ENCODE measurements around the gene CEP112. TPM values are rescaled to one million over a fixed set of nuclear protein-coding genes. Genes with fewer than 3 reads are reported as not detected.

CEP112 gene
- total RNA-seq, 1 donor from 2014 or later: 9.7 TPM

- no peak overlapping the region for H3K4me3 Mint-ChIP-seq
- H3K9me3 ChIP-seq (ENCODE audit: low read depth): no peaks in the 10 kb centered on the region
- H3K27me3 ChIP-seq: no peaks in the 10 kb centered on the region
- no peaks in the 10 kb centered on the region for H3K27me3 Mint-ChIP-seq (ENCODE audit: insufficient read depth, low read depth)
- no peak for DNase-seq (ENCODE audit: low spot score)
- no peaks in the 10 kb centered on the region for H3K79me2 ChIP-seq (ENCODE audit: low read depth)
- no peak overlapping the region for H3K27ac Mint-ChIP-seq
- no peak overlapping the region for H2AFZ ChIP-seq (replicated peaks)
- H3K27ac ChIP-seq: no peak overlapping the region
- no peaks in the 10 kb centered on the region for H4K20me1 ChIP-seq (ENCODE audit: low read depth)
- H3F3A ChIP-seq (ENCODE audit: low read depth): no peaks in the 10 kb centered on the region
- no peak overlapping the region for H3K4me3 ChIP-seq
- no peaks in the 10 kb centered on the region for H3K4me1 Mint-ChIP-seq
- no peak overlapping the region for H3K9ac ChIP-seq
- no peaks in the 10 kb centered on the region for H3K36me3 ChIP-seq
- no peaks in the 10 kb centered on the region for H3K4me1 ChIP-seq
- no peak for TF ChIP-seq EZH2phosphoT487 (IDR thresholded peaks at IDR 0.05)
- no peak for TF ChIP-seq EZH2 (IDR thresholded peaks at IDR 0.05)
- no peak for TF ChIP-seq CTCF (IDR thresholded peaks at IDR 0.05)
- no peak overlapping the region for H3K4me2 ChIP-seq
- H3K36me3 Mint-ChIP-seq: peaks cover 45% of the 10 kb centered on the region
- peaks cover 24% of the 10 kb centered on the region for H3K9me3 Mint-ChIP-seq
Observed at GRCh38 chr17:66089764-66090163, 102.2 kb downstream of the CEP112 start.

- Histone ChIP-seq H3K27ac (no peak overlapping the region), H3K4me3 (no peak overlapping the region), H3K4me1 (no peaks in the 10 kb centered on the region), H3K4me2 (no peak overlapping the region), H3K79me2 (ENCODE audit: low read depth) (no peaks in the 10 kb centered on the region), H4K20me1 (ENCODE audit: low read depth) (no peaks in the 10 kb centered on the region), H3F3A (ENCODE audit: low read depth) (no peaks in the 10 kb centered on the region), H3K27me3 (no peaks in the 10 kb centered on the region), H2AFZ (replicated peaks) (no peak overlapping the region), H3K9me3 (ENCODE audit: low read depth) (peaks cover 3% of the 10 kb centered on the region), H3K36me3 (no peaks in the 10 kb centered on the region), H3K9ac (no peak overlapping the region)
- Mint-ChIP-seq H3K4me1 (no peaks in the 10 kb centered on the region), H3K9me3 (peaks cover 28% of the 10 kb centered on the region), H3K27ac (no peak overlapping the region), H3K27me3 (ENCODE audit: insufficient read depth, low read depth) (no peaks in the 10 kb centered on the region), H3K36me3 (peaks cover 41% of the 10 kb centered on the region), H3K4me3 (no peak overlapping the region)
- DNase-seq (ENCODE audit: low spot score): no peak
- TF ChIP-seq EZH2phosphoT487 (IDR thresholded peaks at IDR 0.05): no peak
- TF ChIP-seq EZH2 (IDR thresholded peaks at IDR 0.05): no peak
- no peak for TF ChIP-seq CTCF (IDR thresholded peaks at IDR 0.05)
Observed at GRCh38 chr17:66088173-66088572, 103.8 kb downstream of the CEP112 start.

- Mint-ChIP-seq H3K27me3 (ENCODE audit: insufficient read depth, low read depth) (no peaks in the 10 kb centered on the region), H3K9me3 (peaks cover 26% of the 10 kb centered on the region), H3K4me1 (no peaks in the 10 kb centered on the region), H3K4me3 (no peak overlapping the region), H3K36me3 (peaks cover 41% of the 10 kb centered on the region), H3K27ac (no peak overlapping the region)
- no peaks in the 10 kb centered on the region for H3K79me2 ChIP-seq (ENCODE audit: low read depth)
- H3F3A ChIP-seq (ENCODE audit: low read depth): no peaks in the 10 kb centered on the region
- H3K9me3 ChIP-seq (ENCODE audit: low read depth): peaks cover 3% of the 10 kb centered on the region
- H3K4me3 ChIP-seq: no peak overlapping the region
- no peaks in the 10 kb centered on the region for H3K27me3 ChIP-seq
- H2AFZ ChIP-seq (replicated peaks): no peak overlapping the region
- H3K9ac ChIP-seq: no peak overlapping the region
- no peak for DNase-seq (ENCODE audit: low spot score)
- H3K4me2 ChIP-seq: no peak overlapping the region
- H3K36me3 ChIP-seq: no peaks in the 10 kb centered on the region
- TF ChIP-seq EZH2 (IDR thresholded peaks at IDR 0.05) (no peak), CTCF (IDR thresholded peaks at IDR 0.05) (no peak), EZH2phosphoT487 (IDR thresholded peaks at IDR 0.05) (no peak)
- no peak overlapping the region for H3K27ac ChIP-seq
- no peaks in the 10 kb centered on the region for H4K20me1 ChIP-seq (ENCODE audit: low read depth)
- no peaks in the 10 kb centered on the region for H3K4me1 ChIP-seq
Observed at GRCh38 chr17:66087073-66087472, 104.9 kb downstream of the CEP112 start.

All from neural progenitor cell (in vitro differentiated cells).